Right atrium auricular region (tissue), 2 donors: ENCODE data around the gene P4HB. TPM values are rescaled to one million over a fixed set of nuclear protein-coding genes. Genes with fewer than 3 reads are reported as not detected.

Experiments
- DNase-seq: peaks from one replicate; pipeline ENCODE4 v3.0.0-alpha.2; 2019; ENCODE audit warnings: low spot score
- H3K27ac ChIP-seq, 2 donors: fragments of 200-600 bp; sonication (generic); 1 replicate in 1 of 2; 2 replicates in 1 of 2; pipeline ENCODE4 v1.5.1; 2016 to 2019
- H3K27me3 ChIP-seq, 2 donors: fragments of 200-600 bp; sonication (generic); one replicate each; pipeline versions ENCODE4 v1.5.1 to v1.6.0; 2017 to 2019
- H3K36me3 ChIP-seq: fragments of 200-600 bp; sonication (generic); one replicate; pipeline ENCODE4 v1.5.1; 2016
- H3K4me1 ChIP-seq, 2 donors: fragments of 200-600 bp; sonication (generic); one replicate each; pipeline versions ENCODE4 v1.5.1 to v1.6.0; 2017 to 2019
- H3K4me3 ChIP-seq, 2 donors: fragments of 200-600 bp; sonication (generic); 1 replicate in 1 of 2; 2 replicates in 1 of 2; pipeline ENCODE4 v1.5.1; 2017 to 2019; ENCODE audit warnings: mild to moderate bottlenecking in 1 of 2, moderate library complexity in 1 of 2
- H3K9me3 ChIP-seq, 2 donors: fragments of 200-600 bp; sonication (generic); one replicate each; pipeline ENCODE4 v1.5.1; 2019
- total RNA-seq, 2 donors: library from RNA; depleted of rRNA; stranded (reverse); fragments of >200 nt; gene quantifications; one replicate each; pipeline ENCODE4 v1.1.0, GENCODE V29; 2016
- TF ChIP-seq, protein P1 (sequence below), 2 donors: fragments of 200-600 bp; sonication (generic); IDR thresholded peaks; one replicate each; pipeline ENCODE4 v1.5.1; 2019; ENCODE audit warnings: antibody characterized with exemption in 2 of 2

Gene P4HB
- total RNA-seq, 2 donors from 2014 or later, result 321 to 426 TPM

DNA sequence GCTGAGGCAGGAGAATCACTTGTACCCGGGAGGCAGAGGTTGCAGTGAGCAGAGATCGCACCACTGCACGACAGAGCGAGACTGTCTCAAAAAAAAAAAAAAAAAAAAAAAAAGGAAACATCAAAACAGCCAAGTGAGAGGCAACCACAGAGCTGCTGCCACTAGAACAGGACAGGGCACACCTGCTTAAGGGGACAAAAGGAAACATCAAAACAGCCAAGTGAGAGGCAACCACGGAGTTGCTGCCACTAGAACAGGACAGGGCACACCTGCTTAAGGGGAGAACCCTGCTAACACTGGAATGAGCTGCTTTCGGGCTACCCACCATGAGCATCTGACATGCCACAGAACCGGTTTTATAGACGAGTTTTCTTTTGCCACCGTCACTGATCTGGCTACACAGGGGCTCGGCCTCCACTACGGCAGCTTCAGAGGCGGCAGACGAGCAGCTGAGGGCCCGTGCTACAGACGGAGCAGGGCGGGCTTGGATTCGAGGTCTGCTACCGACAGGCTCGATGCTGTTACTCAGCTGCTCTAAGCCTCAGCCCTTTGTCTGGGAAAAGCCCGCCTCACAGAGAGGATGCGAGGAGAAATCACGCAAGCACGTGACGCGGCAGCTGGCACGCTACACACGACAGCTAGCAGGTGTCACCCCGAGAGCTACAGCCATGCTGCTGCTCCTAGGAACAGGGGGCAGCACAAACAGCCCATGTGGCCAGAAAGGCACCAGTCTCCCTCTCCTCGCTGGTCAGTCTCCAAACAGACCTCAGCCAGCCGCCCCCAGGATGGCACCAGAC lies 2.0 kb downstream of the P4HB start:
- Histone ChIP-seq H3K9me3 (no peaks in the 10 kb centered on the region), H3K27ac (peak overlapping the region in 1 of 2 donors; percentile 96), H3K4me1 (peaks cover 0 to 53% of the 10 kb centered on the region in 2 donors), H3K27me3 (no peaks in the 10 kb centered on the region), H3K36me3 (peaks cover 56% of the 10 kb centered on the region), H3K4me3 (peak overlapping the region; percentile 91 to 97)
- DNase-seq, result no peak
- TF ChIP-seq, protein P1, sequence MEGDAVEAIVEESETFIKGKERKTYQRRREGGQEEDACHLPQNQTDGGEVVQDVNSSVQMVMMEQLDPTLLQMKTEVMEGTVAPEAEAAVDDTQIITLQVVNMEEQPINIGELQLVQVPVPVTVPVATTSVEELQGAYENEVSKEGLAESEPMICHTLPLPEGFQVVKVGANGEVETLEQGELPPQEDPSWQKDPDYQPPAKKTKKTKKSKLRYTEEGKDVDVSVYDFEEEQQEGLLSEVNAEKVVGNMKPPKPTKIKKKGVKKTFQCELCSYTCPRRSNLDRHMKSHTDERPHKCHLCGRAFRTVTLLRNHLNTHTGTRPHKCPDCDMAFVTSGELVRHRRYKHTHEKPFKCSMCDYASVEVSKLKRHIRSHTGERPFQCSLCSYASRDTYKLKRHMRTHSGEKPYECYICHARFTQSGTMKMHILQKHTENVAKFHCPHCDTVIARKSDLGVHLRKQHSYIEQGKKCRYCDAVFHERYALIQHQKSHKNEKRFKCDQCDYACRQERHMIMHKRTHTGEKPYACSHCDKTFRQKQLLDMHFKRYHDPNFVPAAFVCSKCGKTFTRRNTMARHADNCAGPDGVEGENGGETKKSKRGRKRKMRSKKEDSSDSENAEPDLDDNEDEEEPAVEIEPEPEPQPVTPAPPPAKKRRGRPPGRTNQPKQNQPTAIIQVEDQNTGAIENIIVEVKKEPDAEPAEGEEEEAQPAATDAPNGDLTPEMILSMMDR (IDR thresholded peaks at IDR 0.05), result no peak

DNA sequence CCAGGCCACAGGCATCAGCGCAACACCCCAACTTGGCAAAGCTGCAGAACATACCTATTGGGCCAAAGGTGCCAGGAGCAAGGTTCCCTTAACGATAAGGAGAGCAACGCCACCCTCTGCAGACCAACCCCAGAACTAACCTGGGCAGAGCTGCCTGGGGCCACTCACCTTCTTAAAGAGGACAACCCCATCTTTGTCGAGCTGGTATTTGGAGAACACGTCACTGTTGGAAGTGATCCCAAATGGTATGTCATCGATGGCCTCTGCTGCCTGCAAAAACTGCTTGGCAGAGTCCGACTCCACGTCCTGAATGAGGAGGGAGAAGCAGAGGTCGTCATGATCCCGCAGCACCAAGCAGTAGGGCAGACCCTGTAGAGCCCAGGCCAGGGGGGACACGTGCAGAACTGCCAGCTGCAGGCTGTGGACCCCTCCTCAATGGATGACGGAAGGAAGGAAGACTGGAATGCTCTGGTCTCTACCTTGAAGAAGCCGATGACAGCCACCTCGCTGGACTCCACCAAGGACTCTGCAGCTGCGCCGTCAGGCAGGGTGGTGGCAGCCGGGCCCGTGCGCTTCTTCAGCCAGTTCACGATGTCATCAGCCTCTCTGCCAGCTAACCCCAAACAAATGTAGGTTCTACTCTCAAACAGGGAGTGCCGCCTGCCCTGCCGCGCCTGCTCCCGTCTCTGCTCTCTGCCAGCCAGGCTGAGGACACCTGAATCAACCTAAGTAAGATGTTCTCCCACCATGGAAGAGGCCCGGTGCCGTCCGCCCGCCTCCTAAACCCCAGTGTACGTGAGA lies 5.2 kb downstream of the P4HB start:
- no peak for DNase-seq

DNA sequence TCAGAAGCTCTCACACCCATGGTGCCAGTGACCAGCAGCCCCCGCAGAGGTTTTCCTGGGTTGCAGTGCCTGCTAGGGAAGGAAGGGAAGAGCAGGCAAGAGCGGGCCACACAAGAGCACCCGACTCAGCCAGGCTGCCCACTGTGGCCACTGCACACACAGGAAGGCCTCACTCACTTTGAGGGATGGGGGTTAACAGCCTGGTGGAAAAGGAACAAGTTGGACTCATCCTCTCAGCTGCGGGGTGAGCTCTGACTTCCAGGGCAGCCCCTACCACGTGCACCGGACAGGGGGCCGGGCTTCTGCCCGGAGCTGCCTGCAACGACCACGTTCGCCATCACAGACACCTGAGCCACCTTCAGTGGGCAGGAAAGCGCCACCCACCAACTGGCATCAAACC lies 8.1 kb downstream of the P4HB start:
- no peak overlapping the region for H3K4me3 ChIP-seq
- peaks cover 0 to 11% of the 10 kb centered on the region in 2 donors for H3K4me1 ChIP-seq
- no peaks in the 10 kb centered on the region for H3K27me3 ChIP-seq
- no peak overlapping the region for H3K27ac ChIP-seq
- TF ChIP-seq, protein P1 (IDR thresholded peaks at IDR 0.05), result no peak
- DNase-seq, result no peak
- H3K9me3 ChIP-seq, result no peaks in the 10 kb centered on the region
- peaks cover 83% of the 10 kb centered on the region for H3K36me3 ChIP-seq

More for the DNA sequence above, 5.2 kb downstream of the P4HB start:
- H3K36me3 ChIP-seq, result peaks cover 82% of the 10 kb centered on the region
- H3K4me1 ChIP-seq, result peaks cover 0 to 38% of the 10 kb centered on the region in 2 donors
- H3K4me3 ChIP-seq, result no peak overlapping the region
- no peak overlapping the region for H3K27ac ChIP-seq
- TF ChIP-seq, protein P1 (IDR thresholded peaks at IDR 0.05), result no peak
- no peaks in the 10 kb centered on the region for H3K9me3 ChIP-seq
- H3K27me3 ChIP-seq, result no peaks in the 10 kb centered on the region

DNA sequence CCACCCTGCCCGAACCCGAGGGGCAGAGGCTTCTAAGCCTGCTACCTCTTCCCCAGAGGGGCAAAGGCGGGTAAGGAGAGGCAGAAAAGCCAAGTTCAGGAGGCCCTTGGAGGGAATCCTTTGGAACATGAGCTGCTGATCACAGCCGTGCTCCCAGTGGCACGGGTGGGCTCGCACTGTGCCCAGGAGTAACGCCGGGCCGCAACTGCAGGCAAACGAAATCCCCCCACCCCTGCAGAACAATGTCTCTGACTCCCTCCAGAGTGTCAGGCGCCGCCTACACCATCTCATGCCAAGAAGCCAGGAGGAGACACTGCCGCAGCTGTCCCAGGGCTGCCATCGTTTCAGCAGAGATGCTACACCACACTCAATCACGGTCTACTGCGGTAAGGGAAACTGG lies 8.9 kb downstream of the P4HB start:
- H3K27ac ChIP-seq, result no peak overlapping the region
- no peak overlapping the region for H3K4me3 ChIP-seq
- no peak for DNase-seq
- peaks cover 84% of the 10 kb centered on the region for H3K36me3 ChIP-seq
- H3K27me3 ChIP-seq, result no peaks in the 10 kb centered on the region
- peaks cover 0 to 11% of the 10 kb centered on the region in 2 donors for H3K4me1 ChIP-seq
- TF ChIP-seq, protein P1 (IDR thresholded peaks at IDR 0.05), result no peak
- no peaks in the 10 kb centered on the region for H3K9me3 ChIP-seq

DNA sequence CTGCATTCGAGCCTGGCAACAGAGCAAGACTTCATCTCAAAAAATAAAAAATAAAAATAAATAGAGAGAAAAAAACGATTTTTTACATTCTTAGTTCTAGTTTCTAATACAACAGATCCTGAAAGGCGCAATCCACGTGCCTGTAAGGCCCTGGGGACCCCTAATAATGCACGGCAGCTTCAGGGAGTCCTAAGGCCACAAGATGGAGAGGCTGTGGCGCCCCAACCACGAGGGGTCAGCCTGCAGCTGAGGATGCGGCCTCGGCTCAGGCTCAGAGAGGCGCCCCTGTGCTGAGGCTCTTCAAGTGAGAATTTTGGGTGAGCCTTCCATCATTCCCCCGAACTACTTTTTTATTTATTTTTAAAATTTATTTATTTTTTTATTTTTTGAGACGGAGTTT lies 10.9 kb downstream of the P4HB start:
- TF ChIP-seq, protein P1 (IDR thresholded peaks at IDR 0.05), result no peak
- Histone ChIP-seq H3K4me1 (no peaks in the 10 kb centered on the region), H3K9me3 (no peaks in the 10 kb centered on the region), H3K36me3 (peaks cover 84% of the 10 kb centered on the region), H3K4me3 (no peak overlapping the region), H3K27ac (no peak overlapping the region), H3K27me3 (no peaks in the 10 kb centered on the region)
- DNase-seq, result no peak
